RPMI7951 (cell line): Measurements from ENCODE around the gene RTP1. TPM values are rescaled to one million over a fixed set of nuclear protein-coding genes. Genes with fewer than 3 reads are reported as not detected.
A peak's percentile ranks its signal among the peaks of the same experiment; 100 is the strongest.
"Not testable (repeated sequence)": the region's sequence is repeated elsewhere in the genome, so short reads cannot be mapped to it uniquely, and the experiment has no call there.

Experiments used
- DNase-seq: peaks from one replicate; pipeline ENCODE4 v3.0.0-alpha.2; 2012; ENCODE audit warnings: low read depth
- total RNA-seq: library from RNA; depleted of rRNA; stranded (reverse); fragments of >200 nt; shearing (Covaris generic); gene quantifications from 2 replicates; pipeline ENCODE4 v1.2.3, GENCODE V29; 2014; rRNA removed

RTP1 gene, protein sequence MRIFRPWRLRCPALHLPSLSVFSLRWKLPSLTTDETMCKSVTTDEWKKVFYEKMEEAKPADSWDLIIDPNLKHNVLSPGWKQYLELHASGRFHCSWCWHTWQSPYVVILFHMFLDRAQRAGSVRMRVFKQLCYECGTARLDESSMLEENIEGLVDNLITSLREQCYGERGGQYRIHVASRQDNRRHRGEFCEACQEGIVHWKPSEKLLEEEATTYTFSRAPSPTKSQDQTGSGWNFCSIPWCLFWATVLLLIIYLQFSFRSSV
- total RNA-seq: not detected in 2 replicates

DNA sequence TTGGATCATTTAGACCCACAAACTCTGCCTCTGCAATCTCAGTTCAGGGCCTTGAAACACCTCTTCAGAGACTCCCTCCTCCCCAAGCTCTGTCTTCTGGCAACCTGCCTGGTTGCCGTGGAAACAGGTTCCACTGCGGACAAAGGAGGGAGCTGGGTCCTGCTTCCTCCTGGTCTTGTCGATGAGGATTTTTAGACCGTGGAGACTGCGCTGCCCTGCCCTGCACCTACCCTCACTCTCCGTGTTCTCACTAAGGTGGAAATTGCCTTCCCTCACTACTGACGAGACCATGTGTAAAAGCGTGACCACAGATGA, at the start of gene RTP1:
Gene RTP1 (plus strand): TSS at position 152 of the 315 bp plus-strand sequence. CDS start 30 bp downstream, at position 182.
- DNase-seq: no peak

DNA sequence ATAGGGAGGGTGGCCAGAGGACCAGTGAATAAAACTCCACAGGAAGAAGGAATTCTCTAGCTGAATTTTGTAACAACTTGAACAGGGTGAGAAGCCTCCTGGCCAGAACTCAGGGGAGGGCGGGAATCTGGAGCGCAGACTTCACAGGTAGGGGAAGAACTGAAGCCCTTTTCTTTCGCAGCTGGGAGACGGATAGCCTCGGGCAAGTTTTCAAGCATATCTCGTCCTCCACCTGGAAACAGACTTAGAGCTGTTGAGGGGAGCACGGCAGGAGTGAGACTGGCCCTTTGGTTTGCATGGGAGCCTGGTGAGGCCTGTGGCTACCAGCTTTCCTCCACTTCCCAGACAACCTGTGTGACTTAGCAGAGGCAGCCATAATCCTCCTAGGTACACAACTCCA, 47.1 kb upstream of the RTP1 start:
- DNase-seq: no peak

DNA sequence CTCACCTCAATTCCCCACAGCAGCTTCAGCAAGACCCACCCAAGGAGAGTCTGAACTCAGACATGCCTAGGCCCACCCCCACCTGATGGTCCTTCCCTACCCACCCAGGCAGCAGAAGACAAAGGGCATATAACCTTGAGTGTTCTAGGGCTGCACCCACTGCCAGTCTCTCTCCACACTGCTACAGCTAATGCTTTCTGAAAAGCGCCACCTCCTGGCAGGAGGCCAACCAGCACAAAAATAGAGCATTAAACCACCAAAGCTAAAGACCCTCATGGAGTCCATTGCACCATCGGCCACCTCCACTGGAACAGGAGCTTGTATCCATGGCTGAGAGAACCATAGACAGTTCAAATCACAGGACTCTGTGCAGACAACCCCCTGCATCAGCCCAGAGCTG, 46.7 kb upstream of the RTP1 start:
- DNase-seq: no peak

DNA sequence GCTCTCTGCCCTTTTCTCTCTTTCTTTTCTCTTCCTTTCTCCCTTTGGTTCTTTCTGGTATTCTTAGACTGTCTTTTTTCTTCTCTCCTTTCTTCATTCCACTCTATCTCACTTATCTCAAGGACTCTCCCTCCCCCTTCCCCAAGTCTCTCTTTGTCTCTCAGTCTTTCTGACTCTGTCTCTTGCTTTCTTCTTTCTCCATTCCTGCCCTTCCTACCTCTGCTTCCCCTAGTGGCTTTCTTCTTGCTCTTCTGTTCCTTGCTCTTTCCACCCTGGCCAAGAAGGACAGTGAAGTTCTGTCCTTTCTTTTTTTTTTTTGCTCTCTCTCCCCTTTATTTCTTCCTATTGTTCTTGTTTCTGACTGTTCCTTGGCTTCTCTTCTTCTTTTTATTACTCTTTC, 35.7 kb upstream of the RTP1 start:
- no peak for DNase-seq

DNA sequence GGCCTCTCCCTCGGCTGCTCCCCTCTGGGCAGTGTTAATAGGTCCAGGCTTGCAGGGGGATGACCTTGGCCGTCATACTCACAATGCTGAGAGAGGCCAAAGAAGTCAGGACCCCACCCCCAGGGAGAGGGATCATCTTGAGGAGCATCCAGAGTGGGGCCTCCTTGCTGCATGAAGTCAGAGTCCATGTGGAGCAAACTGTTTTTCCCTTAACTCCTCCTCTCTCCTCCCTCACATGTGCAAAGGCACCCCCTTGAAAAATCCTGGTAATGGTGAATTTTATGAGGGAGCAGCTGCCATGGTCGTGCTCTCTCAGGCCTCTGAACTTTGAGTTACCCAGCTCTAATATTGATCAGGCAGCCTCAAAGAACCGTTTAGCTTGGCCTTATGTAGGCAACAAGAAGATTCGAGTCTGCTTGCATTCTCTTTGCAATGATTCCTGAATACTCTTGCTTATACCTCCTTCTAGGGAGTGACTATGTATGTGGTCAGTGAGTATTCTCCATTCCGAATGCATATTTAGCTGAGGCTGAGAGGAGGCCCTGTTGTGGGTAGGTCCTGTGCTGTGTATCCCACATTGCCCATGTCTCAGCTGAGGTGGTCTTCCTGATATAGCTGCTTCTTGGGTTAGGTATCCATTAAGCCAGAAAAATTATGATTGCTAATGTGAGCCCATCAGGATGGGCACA, 34.9 kb upstream of the RTP1 start:
- DNase-seq: no peak

DNA sequence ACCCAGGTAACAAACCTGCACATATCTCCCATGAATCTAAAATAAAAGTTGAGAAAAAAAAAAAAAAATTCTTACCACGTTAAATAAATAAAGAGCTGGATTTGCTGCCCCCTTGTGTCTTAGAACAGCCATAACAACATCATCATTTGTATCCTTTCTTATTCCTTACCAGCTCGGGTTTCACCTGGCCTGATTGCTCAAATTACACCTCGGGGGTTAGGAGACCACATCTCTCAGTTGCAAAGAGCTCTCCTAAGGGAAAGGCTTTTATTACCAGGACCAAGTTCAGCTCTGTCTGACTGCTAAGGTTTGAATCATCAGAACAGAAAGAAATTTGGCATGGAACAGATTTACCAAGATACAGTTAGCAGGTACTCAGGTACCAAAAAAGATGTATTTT, 32.1 kb upstream of the RTP1 start:
- DNase-seq: peak; percentile 56

DNA sequence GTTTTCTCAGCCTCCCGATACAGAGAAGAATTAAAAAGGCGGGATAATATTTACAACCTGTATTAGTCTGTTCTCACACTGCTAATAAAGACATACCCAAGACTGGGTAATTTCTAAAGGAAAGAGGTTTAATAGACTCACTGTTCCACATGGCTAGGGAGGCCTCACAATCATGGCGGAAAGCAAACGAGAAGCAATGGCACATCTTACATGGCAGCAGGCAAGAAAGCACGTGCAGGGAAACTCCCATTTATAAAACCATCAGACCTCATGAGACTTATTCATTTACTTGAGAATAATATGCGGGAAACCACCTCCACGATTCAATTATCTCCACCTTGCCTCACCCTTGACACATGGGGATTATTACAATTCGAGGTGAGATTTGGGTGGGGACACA, 30.5 kb upstream of the RTP1 start:
- no peak for DNase-seq

DNA sequence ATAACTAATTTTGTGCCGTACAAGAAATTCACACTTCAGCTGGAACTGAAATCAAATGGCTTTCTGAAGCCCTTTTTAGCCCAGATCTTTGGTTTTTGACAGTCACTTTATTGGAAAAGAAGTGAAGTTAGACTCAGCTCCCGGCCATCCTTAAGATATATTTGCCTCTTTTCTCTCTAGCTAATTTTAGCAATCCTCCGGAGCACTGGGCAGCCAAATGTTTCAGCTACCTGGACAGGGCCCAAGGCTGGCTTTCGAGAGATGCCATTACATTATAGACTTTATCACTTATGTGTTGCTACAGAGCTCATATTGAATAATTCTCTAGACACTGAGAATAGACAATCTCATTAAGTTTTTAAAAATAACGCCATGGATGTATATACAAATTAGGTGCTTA, 29.5 kb upstream of the RTP1 start:
- no peak for DNase-seq

DNA sequence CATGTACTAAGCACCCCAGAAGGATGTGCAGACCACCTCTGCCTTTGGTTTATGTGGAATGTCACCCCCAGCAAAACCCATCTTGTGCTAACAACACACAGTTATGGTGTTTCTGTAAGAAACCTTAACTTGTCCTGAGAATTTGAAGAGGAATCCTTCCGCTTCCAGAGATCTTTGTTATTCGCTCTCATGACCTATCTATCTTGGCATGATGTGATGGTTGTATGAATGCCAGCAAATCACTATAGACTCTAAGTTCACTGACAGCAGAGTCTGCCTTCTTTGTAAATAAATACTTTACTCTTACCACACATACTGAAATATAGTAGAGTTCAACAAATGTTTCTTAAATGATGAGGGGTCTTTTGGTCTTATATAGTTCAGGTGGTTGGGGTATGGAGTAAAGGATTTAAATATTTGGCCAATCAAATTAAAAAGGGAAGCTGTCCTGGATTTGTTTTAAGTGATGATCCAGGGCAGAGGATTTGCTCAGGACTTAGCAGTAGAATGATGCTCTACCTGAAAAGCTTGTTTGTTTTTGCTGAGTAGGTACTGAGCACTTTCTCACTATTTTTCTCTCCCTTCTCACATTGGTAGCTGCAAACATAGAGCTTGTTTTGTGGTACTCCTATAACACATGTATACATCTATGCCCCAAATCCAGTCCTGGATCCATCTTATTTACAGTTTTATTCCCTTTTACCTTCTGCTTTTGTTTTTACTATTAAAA, 27.9 kb upstream of the RTP1 start:
- DNase-seq: no peak

DNA sequence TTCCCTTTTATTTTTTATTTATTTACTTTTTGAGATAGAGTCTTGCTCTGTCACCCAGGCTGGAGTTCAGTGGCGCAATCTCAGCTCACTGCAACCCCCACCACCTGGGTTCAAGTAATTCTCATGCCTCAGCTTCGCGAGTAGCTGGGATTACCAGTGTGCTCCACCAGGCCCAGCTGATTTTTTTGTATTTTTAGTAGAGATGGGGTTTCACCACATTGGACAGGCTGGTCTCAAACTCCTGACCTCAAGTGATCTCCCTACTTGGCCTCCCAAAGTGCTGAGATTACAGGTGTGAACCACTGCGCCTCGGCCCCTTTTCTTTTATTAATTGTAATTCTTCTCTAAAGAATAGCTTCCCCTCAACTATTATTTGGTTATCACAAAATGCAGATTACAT, 26.4 kb upstream of the RTP1 start:
- not testable (repeated sequence) for DNase-seq

DNA sequence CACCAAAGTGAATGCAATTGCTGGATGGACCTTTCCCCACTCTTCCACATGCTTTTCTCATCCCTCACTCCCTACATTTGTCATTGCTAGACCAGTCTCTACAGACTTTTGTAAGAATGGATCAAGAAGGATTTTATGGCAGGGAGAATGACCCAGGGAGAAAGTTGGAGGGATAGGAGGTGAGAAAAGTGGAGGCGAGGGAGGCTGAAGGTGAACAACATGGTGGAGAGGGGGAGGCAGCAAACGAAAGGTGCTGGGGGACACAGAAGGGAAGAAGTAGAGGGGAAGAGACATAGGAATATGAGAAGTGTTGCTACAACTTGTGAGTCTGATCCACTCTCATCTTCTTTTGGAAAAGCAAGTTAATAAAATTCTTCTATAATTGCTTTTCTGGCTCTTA, 24.4 kb upstream of the RTP1 start:
- DNase-seq: no peak

DNA sequence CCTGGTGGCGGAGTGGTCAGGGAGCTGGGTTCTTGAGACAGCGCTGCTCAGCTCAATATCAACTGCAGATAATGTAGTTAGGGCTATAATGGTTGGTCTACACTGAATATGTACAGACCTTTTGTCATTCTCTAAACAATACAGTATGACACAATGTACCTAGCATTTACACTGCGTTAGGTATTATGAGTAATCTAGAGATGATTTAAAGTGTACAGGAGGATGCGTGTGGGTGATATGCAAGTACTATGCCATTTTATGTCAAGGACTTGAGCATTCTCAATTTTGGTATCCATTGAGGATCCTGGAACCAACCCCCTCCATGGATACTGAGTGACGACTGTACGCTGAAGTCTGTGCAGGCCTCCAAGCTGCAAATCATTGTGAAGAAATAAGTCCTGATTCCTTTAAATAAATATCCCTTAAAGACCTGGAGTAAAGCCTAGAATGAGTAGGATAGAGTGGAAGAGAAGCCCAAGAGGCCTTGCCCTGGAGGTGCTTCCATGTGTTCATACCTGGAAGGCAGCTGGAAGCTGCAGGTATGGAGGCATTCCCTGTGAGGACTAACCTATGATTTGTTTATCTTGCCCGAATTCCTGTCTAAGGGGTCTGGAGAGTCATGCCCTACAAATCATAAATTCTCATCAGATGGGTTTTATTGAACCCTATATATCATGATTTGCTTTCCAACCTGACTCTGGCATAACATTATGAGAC, 15.7 kb upstream of the RTP1 start:
- DNase-seq: no peak

DNA sequence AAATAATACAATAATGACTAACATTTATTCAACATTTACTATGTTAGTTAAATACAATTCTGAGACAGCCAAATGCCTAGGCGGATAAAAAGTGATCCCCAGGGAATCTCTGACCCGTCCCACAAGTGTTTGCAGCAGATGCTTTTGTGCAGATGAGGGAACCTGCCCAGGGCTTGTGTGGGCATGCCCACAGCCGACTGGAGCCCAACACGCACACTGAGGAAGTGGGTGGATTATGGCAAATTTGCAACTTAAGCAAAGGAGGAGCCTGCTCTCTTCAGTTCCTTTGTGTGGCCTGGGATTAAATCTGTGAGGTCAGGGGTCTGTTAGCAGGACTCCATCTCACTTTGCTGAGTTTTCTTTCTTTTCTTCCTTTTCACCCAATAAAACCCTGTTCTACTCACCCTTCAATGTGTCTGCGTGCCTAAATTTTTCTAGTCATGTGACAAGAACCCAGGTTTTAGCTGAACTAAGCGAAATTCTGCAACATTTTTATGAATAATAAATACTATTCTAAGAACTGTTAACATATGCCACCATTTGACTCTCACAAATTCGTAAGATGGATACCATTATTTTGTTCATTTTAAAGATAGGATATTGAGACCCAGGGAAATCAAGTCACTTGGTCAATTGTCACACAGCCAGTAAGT, 13.9 kb upstream of the RTP1 start:
- DNase-seq: no peak

DNA sequence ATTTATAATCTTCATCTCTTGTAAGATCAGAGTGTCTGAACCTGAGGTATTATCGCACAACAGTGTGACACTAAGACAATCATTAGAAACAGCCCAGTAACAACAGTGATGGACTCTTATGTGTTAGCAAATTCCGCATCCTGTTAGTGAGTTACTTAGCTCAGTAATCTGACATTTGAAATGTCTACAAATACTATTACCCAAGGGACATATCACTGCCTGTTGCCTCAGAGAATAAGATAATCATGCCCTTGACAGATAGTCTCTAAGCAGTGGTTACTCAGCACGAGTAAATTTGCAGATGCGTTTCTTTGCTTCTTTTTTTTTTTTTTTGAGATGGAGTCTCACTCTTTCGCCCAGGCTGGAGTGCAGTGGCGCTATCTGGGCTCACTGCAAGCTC, 13.4 kb upstream of the RTP1 start:
- DNase-seq: no peak

DNA sequence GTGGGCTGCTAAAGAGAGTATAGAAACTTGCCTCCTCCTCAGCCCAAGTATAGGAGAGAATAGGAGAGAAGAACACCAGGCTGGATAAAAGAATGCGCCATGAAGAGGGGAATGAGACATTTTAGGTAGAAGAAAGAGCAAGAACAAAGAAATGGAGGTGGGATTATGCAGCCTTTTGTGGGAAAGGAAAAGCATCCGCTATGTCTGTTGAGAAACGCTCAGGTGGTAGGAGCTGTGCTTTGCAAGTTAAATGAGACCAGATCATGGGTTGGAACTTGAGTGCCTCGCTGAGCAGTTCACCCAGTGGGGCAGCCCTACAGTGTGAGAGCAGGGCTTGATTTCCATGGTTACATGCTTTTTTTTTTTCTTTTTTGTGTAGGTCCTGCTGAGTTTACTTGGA, 11.5 kb upstream of the RTP1 start:
- DNase-seq: no peak

DNA sequence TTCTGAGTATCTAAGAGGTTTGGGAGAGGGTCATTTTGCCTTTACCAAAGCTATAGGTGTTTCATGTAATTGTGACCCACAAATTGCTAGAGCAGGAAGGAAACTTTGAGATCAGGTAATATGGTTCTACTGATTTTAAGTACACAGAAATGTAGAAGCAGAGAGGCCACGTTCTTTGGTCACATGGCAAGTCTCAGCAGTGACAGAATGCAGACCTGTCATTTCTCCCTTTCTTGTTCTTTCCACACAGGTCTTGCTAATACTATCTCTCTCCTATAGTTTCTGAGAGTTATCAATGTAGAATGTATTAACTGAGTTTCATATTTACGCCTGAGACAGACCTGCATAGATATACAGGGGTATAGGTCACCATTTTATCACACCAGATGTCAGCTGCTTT, 10.9 kb upstream of the RTP1 start:
- DNase-seq: no peak

DNA sequence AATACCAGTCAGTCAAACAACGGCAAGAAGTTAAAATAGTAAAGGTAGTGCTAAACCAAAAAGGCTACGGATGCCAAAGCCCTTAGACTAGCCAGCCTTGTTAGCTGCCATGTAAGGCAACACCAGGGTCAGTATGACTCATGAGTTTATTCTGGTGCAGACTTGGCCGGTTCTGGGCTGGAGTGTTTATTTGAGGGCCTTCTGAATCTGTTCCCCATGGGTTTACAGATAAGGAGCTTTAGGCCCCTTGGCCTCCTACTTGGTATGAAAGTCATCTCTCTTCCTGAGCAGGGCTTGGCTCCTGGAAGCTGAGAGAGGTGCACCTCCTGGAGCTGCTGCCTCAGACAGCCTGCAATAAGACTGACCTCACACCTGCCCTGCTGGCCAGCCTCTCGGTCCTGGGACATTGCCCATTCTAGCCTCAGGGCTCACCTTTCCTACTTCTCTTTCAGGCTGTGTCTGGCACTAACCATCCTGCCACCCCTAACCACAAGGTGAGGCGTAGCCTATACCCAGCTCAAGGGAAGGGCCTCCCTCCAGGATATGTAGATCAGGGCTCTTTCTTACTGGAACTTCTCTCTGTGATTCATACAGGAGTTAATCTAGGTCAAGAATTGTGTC, 10.4 kb upstream of the RTP1 start:
- DNase-seq: peak; percentile 31

DNA sequence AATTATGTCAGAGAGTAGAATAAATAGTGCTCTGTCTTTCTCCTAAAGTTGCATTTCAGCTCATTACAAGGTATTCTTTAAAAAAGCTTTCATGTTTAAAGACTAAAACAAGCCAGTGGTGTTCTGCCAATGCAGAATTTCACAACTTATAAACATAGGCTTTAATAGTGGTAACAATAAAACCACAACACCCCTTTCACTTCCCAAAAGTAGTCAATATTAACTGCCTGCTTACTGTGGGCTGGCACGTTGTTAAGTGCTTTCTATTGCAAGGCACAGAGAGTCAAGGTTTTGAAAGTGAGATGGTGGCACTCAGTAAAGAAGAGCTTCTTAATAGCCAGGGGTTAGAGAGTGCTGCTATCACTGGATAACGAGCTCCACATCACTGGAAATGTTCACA, 8.4 kb upstream of the RTP1 start:
- DNase-seq: no peak

DNA sequence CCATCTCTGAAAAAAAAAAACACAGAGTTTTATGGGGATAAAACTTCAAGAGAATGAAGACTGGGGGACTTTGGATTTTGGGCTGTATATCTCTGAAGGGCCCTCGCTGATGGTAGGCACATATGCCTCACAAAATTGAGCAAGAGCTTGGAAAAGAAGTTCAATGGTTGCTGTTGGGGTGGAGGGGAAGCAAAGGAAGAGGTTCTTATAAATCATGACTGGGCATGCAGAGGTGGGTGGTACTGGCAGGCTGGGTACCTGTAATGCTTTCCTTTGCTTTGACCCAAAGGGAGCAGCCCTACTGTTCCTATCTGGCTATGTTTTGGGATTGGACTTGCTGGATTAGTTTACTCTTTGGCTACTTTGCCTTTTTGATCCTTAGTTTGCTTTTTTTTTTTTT, 6.0 kb upstream of the RTP1 start:
- DNase-seq: no peak

DNA sequence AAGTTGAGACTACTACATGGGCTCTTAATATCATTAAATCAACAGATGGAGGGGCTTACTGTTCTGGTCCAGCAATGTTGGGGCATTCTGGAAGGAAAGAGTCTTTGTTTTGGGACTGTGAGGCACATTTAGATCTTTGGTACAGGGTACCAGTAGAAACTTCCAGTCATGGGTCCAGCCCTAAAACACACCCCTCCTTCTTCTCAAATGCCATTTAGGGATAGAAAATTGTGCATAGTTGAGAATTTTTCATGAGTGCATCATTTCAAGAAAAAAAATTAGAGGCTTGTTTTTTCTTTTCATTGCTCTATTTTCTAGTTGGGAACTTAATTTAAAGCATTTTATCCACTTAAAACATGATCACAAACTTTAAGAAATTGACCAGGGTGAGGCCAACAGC, 4.1 kb upstream of the RTP1 start:
- DNase-seq: no peak

DNA sequence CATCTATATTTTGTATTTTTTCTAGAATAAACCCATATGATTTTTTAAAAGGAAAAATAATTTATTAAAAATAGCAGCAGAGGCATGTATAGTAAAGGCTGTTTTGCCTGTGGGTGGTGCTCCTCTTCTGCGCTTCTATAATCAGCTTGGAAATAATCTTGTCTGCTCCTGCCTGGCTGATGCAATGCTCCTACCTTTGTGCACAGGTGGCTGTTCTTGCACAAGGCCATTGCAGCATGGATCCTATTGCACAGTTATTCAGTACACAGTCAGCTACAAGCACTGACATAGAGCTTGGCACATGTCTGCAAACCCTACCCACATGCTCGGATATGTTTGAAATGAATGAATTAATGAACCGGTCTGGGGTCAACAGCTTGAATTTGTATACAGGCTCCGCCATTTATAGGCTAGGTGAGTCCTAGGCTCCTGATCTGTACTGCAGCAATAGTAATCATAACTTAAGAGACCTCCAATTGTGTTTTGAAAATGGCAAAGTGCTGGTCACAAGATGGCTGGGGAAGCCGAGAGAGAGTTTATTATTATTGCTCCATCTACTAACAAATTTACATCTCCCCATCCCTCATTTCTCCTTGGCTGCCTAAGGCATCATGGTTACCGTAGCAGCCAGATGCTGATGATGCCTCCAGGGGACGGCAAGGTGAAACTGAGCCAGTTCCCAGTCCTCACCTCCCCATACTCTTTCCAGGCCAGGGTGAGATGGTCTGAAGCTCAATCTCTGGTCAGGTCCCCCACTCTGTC, 532 bp upstream of the RTP1 start:
- DNase-seq: no peak
